ENCODE results near the gene KLHL30.

The KLHL30 gene, protein sequence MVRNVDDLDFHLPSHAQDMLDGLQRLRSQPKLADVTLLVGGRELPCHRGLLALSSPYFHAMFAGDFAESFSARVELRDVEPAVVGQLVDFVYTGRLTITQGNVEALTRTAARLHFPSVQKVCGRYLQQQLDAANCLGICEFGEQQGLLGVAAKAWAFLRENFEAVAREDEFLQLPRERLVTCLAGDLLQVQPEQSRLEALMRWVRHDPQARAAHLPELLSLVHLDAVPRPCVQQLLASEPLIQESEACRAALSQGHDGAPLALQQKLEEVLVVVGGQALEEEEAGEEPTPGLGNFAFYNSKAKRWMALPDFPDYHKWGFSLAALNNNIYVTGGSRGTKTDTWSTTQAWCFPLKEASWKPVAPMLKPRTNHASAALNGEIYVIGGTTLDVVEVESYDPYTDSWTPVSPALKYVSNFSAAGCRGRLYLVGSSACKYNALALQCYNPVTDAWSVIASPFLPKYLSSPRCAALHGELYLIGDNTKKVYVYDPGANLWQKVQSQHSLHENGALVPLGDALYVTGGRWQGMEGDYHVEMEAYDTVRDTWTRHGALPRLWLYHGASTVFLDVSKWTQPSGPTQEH

DNA sequence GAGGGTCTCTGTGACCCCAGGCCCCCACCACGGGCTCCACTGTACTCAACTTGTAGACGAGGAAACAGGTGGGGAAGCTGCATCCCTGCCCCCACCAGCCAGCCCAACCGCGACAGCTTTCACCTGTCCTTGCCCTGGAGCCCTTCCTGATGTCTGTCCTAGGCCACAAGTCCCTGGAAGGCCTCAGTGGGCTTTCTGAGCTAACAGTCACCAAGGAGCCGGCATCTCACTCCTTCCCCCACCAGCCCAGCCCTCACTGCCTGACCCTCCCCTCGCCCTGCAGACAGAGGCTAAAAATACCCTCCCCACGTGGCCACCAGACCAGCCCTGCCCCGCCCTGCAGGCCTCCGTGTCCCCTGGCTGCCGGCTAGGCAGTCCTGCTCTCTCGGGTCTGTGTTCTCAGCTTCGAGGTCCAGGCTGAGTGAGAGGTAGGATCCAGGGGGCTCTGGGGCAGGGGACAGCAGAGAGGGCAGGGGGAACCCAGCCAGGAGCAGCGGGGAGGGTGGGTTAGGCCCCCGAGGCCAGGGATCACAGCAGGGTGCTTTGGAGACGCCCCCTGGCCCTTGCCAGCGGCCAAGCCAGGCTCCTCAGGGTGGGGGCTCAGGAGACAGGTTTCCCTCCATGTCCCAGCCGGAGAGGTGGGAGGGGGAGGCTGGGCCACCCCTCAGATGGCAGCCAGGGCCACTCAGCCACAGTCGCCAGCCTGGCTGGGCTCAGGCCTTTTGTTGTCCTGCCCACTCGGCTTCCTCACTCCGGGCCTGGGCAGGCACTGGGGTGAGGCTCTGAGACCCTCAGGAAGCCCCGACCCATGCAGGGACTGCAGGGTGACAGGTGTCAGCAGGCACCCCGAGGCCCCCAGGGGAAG lies at the start of gene KLHL30:
Gene KLHL30, plus strand, starts transcription at position 338 of the 865 bp plus-strand sequence. CDS start 2,087 bp downstream, outside the sequence.
- DNase-seq (ENCODE audit: low spot score) = no peak

DNA sequence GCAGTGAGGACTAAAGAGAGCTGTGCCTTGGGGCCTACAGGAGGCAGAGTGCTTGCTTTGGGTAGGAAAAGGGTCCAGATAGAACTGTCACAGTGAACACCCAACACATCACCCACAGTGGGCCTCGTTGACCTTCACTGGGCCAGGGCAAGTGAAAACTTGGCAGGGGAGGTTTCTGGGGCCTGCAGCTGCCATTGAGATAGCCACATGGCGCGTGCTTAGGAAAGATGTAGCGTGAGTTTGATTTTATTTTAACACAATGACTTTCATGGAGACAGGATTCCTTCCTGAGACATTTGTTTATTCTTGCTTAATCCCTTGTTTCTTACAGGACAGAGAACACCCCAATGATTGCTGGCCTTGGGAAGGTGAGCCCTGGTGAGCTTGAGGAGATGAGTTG lies 47.6 kb upstream of the KLHL30 start:
- DNase-seq (ENCODE audit: low spot score) = no peak

DNA sequence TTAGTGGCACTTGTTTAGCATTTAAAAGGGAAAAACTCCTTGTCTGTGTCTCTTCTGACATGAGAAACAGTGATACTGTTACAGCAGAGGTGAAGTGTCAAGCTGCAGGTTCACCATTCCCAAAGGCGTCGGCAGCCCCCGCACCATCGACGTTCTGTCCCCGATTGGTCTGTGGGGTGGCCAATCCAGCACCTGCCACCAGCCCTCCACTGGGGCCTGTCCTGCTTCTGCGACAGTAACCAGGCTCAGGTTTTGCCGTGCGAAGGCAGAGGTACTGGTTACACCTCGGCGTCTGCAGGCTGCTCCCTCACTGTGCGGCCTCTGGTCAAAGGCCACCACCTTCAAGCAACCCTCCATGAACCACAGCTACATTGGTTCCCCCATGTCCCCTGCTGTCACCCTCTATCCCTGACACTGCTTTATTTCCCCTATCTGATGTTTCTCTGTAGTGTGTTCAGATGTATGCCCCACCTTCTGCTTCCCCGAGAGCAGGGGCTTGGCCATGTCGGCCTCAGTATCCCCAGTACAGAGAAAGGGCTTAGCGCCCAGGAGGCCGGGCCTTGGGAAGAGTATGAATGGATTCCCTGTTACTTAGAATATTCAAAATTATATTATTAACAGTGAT lies 46.9 kb upstream of the KLHL30 start:
- DNase-seq (ENCODE audit: low spot score) = no peak

DNA sequence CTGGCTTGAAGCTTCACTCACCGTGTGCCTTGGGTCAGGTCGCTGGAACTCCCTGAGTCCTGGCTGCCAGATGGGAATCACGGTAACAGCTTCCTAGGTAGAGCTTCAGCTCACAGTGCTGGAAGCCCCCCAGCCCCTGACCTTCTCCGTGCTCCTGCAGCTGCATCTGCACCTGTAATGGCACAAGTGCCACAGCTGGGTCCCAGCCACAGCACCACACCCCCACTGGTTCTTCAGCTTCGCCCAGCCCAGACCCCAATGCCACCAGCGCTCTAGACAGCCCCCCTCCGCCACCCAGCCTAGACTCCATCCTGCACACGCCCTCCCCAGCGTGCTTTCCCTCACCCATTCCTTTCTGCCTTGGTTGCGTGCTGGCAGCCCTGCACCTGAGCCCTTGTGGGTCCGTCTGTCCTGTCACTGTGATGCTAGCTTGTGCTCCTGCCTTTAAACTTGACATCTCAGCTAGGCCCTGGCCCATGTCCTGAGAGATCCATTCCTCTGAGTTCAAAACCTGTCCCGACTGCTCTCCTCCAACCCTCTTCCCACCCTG lies 45.9 kb upstream of the KLHL30 start:
- no peak for DNase-seq (ENCODE audit: low spot score)

DNA sequence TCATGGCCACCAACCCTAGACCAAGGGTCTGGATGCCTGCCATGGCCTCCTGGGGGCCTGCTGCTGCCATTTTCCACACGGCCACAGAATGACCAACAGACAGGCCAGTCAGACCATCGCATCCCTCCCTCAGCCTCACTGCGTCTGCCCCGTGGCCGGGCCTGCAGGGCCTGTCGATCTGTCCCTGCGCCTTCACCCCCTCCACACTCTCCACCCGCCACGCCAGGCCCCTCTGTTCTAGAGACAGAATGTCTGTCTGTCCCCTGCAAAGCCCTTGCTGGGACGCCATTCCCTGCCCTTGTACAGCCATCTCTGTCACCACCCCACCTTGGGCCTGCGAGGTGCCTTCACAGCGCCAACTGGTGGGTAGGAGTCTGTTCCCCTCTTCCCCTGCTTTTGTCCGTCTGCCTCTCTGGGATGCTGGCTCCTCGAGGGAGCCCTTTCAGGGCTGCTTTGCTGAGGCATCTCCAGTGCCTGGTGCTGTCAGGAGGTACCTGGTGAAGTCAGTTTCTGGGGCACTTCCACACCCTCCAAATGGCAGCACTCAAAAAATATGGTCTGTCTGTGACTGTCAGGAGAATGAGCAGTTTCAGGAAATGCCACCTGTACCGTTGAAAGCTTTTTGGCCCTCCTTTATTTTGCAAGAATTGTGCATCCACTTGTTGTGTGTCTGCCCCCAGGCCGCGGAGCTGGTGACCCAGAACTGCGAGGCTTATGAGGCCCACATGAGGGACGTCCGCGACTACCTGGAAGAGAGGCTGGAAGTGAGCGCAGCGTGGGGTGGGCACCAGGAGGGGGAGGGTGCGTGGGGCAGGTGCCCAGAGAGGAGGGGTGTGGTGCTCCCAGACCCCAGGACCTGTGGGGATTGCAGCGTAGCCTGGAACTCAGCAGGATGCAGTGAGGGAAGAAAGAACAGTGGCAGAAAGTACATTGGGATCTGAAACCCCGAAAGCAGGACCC lies 45.0 kb upstream of the KLHL30 start:
- DNase-seq (ENCODE audit: low spot score) = no peak

DNA sequence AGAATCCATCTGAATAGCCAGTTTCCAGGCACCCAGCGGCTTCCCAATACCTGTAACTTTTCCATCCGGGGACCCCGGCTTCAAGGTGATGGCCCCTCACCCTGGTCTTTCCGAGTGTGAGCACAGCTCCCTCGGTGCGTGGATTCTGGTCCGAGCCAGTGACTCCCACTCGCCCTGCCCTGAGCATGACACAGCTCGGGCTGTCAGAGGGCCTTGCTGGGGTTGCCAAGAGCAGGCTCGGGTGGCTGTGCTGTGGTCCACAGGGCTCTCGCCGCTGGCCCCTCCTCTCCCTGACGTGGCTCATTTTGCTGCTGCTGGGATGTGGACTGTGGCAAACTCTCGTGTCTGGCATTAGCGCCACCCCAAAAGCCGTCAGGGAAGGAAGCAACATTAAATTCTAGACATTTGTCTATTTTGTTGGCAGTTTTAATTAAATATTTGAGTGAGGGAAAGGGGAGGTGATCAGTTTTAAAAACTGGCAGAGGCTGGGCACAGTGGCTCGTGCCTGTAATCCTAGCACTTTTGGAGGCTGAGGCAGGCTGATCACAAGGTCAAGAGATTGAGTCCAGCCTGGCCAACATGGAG lies 43.9 kb upstream of the KLHL30 start:
- DNase-seq (ENCODE audit: low spot score) = no peak

DNA sequence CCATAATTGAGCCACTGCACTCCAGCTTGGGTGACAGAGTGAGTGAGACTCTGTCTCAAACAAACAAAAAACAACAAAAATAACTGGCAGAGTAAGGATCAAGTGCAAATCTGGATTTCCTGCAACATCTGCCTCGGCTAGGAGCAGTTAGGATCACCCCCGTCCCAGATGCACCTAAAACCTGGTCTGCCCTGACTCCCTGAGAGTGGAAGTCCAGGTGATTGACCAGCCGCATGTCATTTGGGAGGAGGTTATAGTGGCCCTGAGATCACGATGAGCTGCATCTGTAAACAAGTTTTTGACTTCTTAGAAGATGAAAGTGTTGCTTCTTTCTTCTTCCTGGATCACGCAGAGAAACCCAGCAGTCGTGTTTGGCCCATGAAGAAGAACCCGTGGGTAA lies 43.3 kb upstream of the KLHL30 start:
- no peak for DNase-seq (ENCODE audit: low spot score)

DNA sequence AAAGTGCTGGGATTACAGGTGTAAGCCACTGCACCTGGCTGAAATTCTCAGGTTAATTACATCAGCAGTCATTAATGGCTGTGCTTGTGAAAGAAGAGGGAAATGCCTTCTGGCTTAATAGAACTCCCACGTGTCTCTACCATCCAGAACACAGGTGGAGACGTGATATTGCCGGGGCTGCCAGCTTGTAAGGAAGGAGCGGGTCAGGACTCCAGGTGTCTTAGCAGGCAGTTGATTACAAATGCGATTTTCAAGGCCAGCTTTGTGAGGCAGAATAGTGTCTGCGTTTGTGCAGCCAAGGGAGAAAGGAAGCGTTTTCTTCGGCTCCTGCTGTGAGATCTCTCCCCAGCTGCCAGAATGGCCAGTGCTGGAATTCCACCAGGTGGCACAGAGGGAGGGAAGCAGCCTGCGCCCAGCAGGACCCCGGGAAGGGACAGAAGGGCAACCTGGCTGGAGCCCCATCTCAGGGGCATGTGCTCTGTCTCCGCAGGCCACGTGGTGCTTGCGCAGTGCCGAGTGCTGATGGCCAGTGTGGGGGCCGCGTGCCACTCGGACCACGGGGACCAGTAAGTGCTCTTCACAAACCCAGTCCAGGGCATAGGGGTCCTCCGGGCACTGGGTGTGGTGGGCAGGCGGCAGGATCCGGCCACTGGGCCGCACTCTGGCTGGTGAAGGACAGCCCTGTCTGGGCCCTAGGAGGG lies 42.0 kb upstream of the KLHL30 start:
- DNase-seq (ENCODE audit: low spot score) = no peak

DNA sequence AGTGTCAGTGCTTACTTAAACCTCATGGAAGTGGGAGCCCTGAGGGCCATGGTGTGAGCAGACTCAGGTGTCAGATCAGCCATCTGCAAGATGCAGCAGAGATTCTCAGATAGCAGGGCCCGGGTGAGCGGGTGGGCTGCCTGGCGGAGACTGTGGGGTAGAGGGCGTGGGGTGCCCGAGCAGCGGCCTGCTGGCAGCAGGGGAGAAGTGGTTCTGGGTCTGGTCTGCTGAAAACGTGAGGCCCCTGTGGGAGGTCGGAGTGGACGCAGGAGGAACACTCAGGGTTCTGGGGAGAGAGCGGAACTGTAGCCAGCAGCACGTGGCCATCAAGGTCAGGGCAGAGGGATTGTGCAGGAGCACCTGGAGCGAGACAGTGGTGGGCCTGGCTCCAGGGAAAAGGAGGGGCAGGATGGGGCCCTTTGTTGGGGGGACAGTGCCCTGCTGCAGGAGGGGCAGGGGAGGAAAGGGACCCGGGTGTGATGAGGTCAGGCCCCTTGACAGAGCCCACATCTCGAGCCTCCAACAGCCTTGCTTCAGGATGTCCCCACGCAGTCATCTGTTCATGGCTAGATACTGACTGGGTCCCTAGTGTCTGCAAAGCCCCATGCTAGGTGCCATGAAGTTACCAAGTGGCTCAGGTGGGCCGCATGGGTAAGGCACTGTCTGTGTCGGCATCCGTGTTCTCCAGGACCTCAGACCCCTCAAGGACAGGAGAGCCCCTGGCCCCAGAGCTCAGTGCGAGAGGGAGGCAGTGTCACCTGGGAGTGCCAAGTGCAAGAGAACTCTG lies 41.1 kb upstream of the KLHL30 start:
- DNase-seq (ENCODE audit: low spot score) = no peak

DNA sequence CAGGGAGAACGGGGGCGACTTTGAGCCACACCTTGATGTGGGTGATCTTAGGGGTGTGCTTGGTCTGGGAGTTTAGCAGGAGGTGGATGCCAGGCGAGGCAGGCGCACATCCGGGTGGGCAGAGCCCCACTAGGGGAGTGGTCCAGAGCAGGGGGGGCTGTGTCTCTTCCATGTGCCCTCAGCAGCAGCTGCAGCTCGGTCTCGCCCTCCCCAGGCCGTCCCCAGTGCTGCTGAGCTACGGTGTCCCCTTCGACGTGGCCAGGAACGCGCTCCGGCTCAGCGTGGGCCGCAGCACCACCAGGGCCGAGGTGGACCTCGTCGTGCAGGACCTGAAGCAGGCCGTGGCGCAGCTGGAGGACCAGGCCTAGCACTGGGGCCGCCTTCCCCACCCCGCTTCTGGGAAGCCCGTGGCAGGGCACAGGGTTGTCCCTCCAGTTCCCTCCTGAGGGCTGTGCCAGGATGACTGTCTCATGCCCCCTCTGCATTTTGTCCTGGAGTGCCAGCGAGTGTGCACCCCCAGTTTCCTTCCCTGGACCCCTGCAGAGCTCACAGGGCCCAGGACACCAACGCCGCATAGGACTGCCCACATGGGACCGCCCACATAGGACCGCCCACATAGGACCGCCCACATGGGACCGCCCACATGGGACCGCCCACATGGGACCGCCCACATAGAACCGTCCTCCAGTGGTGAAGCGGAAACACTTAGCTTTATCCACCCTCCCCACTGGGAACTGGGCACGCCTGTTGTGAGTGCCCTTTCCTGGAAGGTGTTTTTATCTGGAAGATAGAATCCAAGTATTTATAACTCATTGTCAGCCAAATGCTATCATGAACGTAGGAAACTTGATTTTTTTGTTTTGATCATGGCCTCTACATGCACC lies 40.2 kb upstream of the KLHL30 start:
- no peak for DNase-seq (ENCODE audit: low spot score)

DNA sequence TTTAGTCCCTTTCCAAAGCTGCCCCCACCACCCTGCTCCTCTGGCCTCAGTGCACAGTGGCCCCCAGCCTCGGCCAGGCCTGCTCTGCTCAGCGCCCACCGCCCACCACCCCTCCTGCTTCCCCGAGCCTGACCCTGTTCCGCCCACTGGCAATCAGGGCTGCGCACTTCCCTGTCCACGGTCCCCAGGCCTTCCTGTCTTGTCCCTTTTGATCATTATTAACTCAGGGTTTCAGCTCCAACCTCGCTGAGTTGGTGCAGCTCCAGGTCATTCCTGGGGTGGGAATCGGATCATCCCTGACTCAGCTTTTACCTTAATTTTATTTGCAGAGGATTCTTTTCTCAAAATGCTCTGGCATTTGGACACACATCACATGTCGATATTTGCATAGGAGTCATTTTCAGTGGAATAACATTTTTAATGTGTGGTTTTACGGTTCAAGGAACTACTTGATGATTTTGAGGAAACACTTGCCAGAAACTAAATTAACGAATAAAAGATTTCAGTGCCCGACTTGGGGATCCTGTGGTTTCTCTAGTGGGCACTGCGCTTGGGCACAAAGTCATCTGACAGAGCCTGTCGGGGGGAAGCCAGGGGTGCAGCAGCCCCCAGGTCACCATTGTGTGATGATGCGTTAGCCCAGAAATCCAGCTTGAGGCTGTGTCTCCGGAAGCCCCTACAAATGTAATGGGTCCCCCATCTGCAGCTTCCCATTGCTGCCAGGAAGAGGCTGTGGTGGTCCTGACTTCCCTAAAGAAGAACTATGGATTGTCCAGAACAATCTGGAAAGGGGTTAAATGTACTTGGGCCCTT lies 39.4 kb upstream of the KLHL30 start:
- no peak for DNase-seq (ENCODE audit: low spot score)

DNA sequence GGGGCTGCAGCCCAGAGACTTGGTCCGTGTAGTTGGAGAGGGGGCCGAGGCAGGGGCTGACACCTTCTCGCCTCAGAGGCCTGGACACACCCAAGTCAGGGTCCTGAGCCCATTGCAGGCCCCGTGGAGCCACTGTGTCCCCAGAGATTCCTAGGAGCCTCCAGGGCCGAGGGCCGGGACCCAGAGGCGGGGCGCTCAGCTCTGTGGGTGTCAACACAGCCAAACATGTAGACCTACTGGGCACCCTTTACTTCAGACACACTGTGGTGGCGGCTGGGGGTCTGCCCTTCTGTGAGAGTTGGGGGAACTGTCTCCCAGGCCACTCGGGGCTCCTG lies 38.8 kb upstream of the KLHL30 start:
- no peak for DNase-seq (ENCODE audit: low spot score)

DNA sequence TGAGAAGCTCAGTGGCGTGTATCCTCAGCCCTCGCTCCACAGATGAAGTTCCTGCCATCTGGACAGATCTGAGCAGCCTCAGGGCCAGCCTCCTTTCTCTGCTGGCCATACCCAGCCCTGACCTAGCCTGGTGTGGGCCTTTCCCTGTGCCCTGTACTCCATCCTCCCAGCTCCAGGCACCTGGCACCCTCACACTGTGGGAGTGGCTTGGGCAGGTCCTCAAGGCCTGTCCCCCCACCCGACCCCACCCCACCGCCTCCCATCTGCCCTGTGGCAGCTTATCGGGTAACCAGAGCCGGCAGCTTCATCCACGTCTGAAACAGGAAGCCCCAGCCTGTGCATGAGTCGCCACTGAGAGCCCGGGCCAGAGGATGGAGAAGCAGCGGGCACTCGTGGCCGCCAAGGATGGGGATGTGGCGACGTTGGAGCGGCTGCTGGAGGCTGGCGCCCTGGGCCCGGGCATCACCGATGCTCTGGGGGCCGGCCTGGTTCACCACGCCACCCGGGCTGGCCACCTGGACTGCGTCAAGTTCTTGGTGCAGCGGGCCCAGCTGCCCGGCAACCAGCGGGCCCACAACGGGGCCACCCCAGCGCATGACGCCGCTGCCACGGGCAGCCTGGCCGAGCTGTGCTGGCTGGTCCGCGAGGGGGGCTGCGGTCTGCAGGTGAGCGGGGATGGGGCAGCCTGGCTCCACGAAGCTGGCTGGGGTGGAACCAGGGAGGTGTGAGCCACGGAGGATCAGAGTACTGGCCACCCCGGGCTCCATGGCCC lies 38.2 kb upstream of the KLHL30 start, which contains the start of gene ESPNL:
Gene ESPNL, plus strand, starts transcription at position 292 of the 772 bp plus-strand sequence. Its CDS starts 80 bp downstream, at position 372.
- DNase-seq (ENCODE audit: low spot score) = no peak

DNA sequence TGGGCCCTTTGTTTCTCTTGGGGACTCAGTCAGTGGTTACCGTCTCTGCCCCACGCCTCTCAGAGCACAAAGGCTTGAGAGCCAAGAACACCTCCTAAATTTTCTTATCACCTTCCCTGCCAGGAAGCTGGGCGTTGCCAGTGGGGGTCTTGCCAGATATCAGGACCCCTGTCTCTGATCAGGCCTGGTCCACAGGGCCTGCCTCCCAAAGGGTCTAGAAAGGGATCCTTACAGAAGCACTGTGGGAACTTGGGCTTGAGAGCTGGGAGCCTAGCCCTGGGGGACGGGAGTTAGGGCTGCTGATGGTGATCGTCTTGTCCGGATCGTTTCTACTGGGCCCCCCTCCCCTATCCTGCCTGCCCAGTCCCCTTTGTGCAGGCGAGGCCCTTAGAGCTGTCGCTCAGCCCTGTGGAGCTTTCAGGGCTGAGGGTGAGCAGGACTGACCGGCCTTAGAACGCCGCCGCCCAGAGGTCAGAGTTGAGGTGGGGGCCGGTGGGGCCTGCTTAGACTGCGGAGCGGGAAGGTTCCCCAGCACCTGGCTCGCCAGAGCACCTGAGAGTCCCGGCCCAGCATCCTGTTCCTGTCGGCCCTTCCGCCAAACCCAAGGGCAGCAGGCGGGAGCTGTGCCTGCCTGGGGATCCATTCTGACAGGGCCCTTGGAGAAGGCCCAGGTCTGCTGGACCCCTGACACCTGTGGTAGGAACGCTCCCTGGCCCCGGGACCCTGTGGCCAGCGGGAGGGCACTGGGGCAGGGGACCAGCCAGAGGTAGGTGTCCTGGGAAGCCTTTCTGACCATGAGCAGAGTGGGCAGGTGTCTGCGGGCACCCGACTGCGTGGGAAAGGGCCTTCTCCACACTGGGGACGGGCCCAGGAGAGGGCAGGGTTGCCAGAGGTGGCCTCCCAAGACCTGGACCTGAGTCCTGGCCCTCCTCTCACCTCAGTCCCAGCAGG lies 37.4 kb upstream of the KLHL30 start:
- no peak for DNase-seq (ENCODE audit: low spot score)
